ENCODE results near the gene KIF1C. TPM values are rescaled to one million over a fixed set of nuclear protein-coding genes. Genes with fewer than 3 reads are reported as not detected.

Gene KIF1C
- total RNA-seq, 1 donor from 2014 or later, result 68.4 TPM

DNA sequence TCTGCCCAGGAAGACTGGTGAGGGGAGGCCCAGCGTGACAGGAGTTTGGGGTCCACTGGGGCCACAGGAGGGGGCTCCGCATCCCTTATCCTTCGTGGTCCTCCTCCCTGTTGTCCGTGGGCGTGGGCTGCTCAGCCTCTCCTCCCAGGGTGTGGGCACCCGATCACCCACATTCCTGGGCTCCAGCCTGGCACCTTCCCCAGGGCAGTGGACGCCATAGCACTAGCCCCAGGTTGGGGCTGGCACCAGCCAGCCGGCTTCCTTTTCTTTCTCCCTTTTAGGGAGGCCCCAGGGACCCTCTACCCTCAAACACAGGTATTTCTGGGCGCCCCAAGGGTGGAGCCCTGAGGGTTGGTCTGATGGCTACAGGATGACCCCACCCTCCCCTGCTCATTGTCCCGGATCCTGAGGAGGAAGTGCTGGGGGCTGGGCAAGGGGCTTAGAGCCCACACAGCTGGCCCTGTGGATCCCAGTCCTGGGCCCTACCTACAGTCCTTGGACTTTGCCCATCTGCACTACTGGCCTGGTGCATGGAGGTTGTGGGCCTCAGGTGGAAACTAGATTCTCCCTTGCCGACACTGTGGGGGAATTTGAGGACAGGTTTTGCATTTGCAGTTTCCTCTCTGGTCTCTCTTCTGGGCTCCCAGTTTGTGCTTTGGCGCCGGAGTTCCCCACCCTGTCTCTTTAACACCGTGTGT is 1.1 kb downstream of the KIF1C start:
- Mint-ChIP-seq H3K9me3 (no peaks in the 10 kb centered on the region), H3K4me3 (peak overlapping the region; percentile 88), H3K4me1 (peaks cover 15% of the 10 kb centered on the region), H3K27me3 (ENCODE audit: low read depth) (peaks cover 7% of the 10 kb centered on the region), H3K27ac (ENCODE audit: unreplicated experiment) (peak overlapping the region; percentile 50), H3K36me3 (ENCODE audit: low read depth) (peaks cover 10% of the 10 kb centered on the region)
- TF ChIP-seq, protein P1, sequence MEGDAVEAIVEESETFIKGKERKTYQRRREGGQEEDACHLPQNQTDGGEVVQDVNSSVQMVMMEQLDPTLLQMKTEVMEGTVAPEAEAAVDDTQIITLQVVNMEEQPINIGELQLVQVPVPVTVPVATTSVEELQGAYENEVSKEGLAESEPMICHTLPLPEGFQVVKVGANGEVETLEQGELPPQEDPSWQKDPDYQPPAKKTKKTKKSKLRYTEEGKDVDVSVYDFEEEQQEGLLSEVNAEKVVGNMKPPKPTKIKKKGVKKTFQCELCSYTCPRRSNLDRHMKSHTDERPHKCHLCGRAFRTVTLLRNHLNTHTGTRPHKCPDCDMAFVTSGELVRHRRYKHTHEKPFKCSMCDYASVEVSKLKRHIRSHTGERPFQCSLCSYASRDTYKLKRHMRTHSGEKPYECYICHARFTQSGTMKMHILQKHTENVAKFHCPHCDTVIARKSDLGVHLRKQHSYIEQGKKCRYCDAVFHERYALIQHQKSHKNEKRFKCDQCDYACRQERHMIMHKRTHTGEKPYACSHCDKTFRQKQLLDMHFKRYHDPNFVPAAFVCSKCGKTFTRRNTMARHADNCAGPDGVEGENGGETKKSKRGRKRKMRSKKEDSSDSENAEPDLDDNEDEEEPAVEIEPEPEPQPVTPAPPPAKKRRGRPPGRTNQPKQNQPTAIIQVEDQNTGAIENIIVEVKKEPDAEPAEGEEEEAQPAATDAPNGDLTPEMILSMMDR (conservative IDR thresholded peaks at IDR 0.05), result no peak
- DNase-seq (ENCODE audit: low read depth, low spot score), result no peak

GRCh38 chr17:4999430-5000093 is 1.8 kb downstream of the KIF1C start:
- no peak for DNase-seq (ENCODE audit: low read depth, low spot score)
- peaks cover 16% of the 10 kb centered on the region for H3K36me3 Mint-ChIP-seq (ENCODE audit: low read depth)
- H3K27me3 Mint-ChIP-seq (ENCODE audit: low read depth), result peaks cover 7% of the 10 kb centered on the region
- H3K4me3 Mint-ChIP-seq, result peak overlapping the region; percentile 88
- peak overlapping the region; percentile 50 for H3K27ac Mint-ChIP-seq (ENCODE audit: unreplicated experiment)
- H3K4me1 Mint-ChIP-seq, result peaks cover 15% of the 10 kb centered on the region
- TF ChIP-seq, protein P1 (conservative IDR thresholded peaks at IDR 0.05), result no peak
- no peaks in the 10 kb centered on the region for H3K9me3 Mint-ChIP-seq

DNA sequence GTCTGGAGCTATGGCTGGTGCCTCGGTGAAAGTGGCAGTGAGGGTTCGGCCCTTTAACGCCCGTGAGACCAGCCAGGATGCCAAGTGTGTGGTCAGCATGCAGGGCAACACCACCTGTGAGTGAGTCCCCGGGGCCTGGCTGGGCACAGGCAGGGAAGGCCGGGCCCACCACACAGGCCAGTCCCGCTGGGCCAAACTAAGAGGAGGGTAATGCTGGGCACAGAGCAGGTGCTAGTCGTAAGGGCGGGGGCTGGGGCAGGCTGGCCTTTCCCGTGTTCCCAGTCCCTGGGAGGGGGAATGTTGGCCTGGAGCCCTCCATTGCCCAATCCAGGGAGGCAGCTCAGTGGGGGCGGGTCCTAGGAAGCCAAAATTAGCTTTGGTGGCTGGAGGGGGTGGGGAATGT is 2.5 kb downstream of the KIF1C start:
- no peaks in the 10 kb centered on the region for H3K9me3 Mint-ChIP-seq
- TF ChIP-seq, protein P1 (conservative IDR thresholded peaks at IDR 0.05), result no peak
- H3K27me3 Mint-ChIP-seq (ENCODE audit: low read depth), result peaks cover 4% of the 10 kb centered on the region
- peak overlapping the region; percentile 88 for H3K4me3 Mint-ChIP-seq
- DNase-seq (ENCODE audit: low read depth, low spot score), result no peak
- peaks cover 23% of the 10 kb centered on the region for H3K36me3 Mint-ChIP-seq (ENCODE audit: low read depth)
- no peak overlapping the region for H3K27ac Mint-ChIP-seq (ENCODE audit: unreplicated experiment)
- H3K4me1 Mint-ChIP-seq, result peaks cover 15% of the 10 kb centered on the region

GRCh38 chr17:5002121-5002788 is 4.5 kb downstream of the KIF1C start:
- H3K36me3 Mint-ChIP-seq (ENCODE audit: low read depth), result peaks cover 25% of the 10 kb centered on the region
- H3K27me3 Mint-ChIP-seq (ENCODE audit: low read depth), result no peaks in the 10 kb centered on the region
- peak overlapping the region; percentile 45 for H3K4me3 Mint-ChIP-seq
- H3K4me1 Mint-ChIP-seq, result peaks cover 11% of the 10 kb centered on the region
- no peaks in the 10 kb centered on the region for H3K9me3 Mint-ChIP-seq
- no peak overlapping the region for H3K27ac Mint-ChIP-seq (ENCODE audit: unreplicated experiment)
- TF ChIP-seq, protein P1 (conservative IDR thresholded peaks at IDR 0.05), result no peak
- no peak for DNase-seq (ENCODE audit: low read depth, low spot score)

- H3K27ac Mint-ChIP-seq (ENCODE audit: unreplicated experiment), result no peak overlapping the region
- TF ChIP-seq, protein P1 (conservative IDR thresholded peaks at IDR 0.05), result no peak
- peak overlapping the region; percentile 52 for H3K4me3 Mint-ChIP-seq
- H3K9me3 Mint-ChIP-seq, result no peaks in the 10 kb centered on the region
- H3K27me3 Mint-ChIP-seq (ENCODE audit: low read depth), result no peaks in the 10 kb centered on the region
- no peak for DNase-seq (ENCODE audit: low read depth, low spot score)
- peaks cover 32% of the 10 kb centered on the region for H3K36me3 Mint-ChIP-seq (ENCODE audit: low read depth)
- H3K4me1 Mint-ChIP-seq, result peaks cover 11% of the 10 kb centered on the region
Measured at GRCh38 chr17:5003214-5003867, 5.6 kb downstream of the KIF1C start.
